Activated gamma-delta T cell treated with anti-CD3 and anti-CD28 coated beads, Interleukin-2, amount 50 U/mL, for 16 hours (primary cell): ENCODE results near the gene MYLK.

Source experiments
- DNase-seq: peaks from one replicate; pipeline ENCODE4 v3.0.0-alpha.2; 2020; ENCODE audit warnings: low read depth

Gene MYLK

DNA sequence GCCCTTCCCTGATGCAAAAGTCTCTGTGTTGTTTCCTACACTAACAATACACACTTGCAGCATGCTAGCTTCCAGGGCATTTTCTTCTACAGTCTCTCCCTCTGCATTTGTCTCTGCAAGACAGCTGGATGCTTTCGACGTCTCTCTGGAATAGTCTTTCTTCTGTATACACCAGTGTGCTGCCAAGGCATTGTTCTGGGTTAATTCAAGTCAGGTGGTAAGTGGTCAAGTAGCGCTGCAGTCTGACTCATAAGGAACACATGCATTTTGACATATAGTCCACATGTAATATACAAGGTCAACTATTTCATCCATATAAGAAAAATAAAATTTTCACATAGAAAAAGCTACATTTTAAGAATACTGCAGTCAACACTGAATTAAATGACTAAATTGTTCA lies 92.7 kb downstream of the MYLK start:
- DNase-seq: no peak

DNA sequence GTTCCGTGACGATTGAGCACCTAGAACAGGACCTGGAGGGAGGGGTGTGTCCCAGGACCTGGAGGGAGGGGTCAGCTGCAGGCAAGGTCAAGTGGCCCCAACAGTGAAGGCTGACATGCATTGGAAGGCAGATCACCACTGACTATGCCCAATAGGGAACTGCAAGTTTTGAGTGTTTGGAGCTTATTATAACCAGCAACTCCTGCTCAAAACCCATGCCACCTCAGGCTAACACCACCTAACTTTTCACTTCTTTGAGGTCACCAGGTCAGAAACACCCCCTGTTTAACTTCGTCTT lies 93.1 kb downstream of the MYLK start:
- DNase-seq: no peak

- no peak for DNase-seq
These were observed 93.7 kb downstream of the MYLK start for GRCh38 chr3:123790254-123791072.

DNA sequence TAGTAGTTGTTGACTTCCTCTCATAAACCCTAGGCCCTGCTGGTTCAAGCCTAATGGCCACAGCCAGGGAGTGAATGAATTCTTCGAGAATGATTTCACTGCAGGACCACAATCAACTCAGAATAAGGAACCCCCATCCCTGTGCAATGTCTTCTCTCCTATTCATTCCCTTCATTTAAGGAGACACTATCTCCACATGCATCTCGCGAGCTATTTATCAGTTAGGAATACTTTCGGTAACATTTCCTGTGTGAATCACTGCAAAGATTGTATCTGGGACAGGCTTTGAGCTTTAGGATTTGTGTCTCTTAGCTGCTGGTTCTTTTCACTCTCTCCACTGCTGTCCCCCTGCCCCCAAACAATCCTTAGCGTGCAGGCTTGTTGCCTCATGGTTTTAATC lies 94.4 kb downstream of the MYLK start:
- no peak for DNase-seq

DNA sequence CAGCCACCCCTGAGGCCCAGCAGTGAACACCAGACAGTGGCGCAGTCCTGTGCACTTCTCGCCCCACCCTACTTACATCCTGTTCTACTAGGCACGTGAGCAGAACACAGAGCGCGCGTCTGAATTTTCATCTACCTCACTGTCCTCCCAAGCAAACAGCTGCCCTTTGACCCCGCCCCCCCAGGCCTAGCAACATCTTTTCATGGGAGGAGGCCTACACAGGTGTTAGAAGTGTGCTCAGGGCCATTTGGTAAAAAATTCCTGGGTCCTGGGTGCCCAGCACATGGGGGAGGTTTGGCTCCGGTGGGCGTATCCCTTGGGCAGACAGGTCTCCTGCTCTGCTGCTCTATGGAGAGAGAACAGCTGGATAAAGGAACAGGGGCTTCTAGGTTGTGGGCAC lies 95.0 kb downstream of the MYLK start:
- DNase-seq: no peak

DNA sequence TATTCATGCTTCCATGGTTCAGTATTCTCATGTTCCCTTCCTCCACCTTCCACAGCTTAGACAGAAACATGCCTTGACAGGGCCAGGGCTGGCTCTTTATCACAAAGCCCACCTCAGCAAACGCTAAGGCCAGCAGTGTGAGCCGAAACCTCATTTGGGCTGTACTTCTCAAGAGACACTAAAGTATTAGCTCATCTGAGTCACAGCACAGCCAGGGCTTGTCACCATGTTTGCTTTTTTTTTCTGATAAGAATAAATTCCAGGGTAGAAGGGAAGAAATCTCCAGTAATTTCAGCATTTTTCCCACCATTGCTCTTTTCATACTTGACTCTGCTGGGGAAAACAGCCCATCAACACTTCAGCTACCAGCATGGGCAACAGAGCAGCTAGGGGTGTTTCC lies 95.4 kb downstream of the MYLK start:
- no peak for DNase-seq

DNA sequence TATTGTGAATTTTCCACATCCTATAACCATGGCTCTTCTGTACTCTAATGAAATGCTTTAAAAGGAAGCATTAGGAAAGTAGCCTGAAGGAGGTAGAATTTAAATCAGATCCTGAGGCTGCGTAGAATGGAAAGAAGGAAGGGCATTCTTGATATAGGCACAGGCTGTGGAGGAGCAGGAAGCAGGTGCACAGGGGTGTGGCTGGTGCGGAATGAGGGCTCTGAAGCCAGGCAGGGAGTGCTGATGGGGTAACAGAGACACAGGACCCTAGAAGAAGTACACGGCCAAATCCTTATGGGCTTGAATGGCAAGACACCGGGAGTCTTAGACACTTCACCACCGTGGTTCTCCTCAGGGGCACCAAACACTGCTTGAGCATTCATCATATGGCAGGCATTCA lies 97.0 kb downstream of the MYLK start:
- no peak for DNase-seq

- no peak for DNase-seq
These were observed 98.5 kb downstream of the MYLK start for GRCh38 chr3:123785602-123786001.

DNA sequence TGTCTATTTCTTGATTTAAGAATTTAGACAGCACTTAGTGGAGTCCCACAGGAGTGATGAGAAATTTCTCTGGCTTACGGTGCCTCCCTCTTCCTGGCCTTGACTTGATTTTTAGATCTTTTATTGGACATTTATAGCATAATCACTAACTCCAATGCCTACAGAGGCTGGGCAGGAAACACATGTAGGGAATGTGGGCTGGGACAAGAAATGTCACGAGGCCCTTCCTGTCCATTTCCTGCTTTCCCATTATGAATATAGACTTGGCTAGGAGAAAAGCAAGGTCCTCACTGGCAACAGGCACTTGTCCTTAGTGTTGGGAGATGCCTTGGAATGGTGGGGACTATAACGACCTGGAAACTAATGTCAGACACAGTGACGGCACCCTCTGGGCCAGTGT lies 100.3 kb downstream of the MYLK start:
- DNase-seq: no peak

DNA sequence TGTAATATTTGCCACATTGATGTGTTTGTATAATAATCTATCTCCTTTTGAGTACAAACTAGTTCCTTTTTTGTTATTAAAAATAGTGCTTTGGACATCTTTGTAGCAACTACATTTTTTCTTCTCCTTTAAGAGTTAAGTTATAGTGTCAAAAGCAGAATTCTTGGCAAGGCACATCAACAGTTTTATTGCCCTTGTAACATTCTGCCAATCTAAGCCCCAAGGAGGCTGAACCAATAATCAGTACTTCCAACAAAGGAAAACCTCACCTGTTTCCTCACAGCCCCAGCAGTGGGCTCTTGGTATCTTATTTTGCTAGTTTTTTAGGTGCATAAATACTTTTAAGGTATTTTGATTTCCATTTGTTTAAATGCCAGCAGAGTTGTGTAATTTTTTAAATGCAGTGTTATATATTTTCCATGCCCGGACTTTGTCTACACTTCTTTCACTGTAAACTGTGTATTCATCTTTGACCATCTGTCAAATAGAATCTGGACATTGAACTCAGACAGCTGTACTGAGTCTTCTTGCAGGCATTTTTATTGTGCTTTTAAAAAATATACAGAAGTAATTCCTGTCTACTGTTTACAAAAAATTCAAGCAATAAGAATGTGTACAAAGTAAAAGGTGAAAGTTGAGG lies 101.0 kb downstream of the MYLK start:
- no peak for DNase-seq

GRCh38 chr3:123782488-123782887 lies 101.6 kb downstream of the MYLK start:
- no peak for DNase-seq

DNA sequence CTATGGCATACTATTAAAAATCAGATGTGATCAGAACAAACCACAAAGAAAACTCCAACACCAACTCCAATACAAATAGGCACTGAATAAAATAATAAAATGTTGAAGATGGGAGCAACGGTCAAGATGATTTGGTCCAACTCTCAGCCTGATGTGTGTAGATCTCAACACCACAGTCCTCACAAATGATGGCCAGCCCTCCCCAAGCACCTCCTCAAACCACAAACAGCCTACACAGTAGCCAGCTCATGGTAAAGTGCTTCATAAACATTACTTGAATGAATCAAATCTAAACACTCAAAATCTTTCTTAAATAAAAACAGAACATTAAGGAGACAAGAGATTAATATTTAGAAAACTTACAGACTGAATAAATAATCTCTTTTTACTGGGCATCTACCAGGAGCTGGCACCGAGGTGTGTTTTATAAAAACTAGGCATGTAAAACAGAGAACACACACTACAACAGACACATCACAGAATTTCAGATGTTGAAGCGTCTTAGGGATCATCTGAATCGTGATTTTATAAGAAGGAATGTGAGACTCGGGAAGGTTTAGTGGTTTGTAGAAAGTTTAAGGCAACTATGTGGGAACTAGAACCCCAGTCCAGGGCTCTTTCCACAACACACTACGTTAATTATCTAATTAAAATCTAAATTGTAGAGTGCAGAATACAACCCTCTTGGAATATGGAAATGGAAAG lies 102.4 kb downstream of the MYLK start:
- no peak for DNase-seq

GRCh38 chr3:123781138-123781537 lies 103.0 kb downstream of the MYLK start:
- no peak for DNase-seq

GRCh38 chr3:123780656-123781055 lies 103.5 kb downstream of the MYLK start:
- no peak for DNase-seq

- no peak for DNase-seq
These were observed 104.4 kb downstream of the MYLK start for GRCh38 chr3:123779655-123780231.

DNA sequence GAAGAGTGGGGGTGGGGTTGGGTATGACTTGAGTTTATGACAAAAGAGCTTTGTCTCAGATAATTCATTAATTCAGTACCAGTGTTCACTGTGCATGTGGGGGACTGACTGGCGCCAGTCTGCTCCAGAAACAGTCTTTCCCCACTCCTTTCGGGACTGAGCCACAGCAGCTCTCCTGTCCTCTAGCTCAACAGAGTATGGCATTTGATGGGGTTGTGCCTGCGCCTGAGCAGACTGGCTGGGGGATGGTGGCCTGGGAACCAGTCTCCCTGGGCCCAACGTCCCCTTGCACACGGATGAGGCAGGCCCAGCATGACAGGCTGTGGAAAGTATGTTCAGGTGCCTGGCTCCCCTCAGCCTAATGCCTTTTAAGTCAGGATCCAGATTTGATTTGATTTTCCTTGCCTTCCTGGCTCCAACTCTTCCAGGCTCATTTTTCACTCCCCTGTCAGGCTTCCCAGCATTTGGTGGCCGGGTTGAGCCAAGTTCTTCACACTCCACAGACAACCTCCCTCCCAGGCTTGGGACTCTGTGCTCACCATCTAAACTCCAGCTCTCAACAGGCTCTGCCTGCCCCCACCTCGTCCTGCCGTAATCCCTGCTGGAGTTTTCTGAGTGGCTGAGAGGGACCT lies 105.0 kb downstream of the MYLK start:
- DNase-seq: no peak

DNA sequence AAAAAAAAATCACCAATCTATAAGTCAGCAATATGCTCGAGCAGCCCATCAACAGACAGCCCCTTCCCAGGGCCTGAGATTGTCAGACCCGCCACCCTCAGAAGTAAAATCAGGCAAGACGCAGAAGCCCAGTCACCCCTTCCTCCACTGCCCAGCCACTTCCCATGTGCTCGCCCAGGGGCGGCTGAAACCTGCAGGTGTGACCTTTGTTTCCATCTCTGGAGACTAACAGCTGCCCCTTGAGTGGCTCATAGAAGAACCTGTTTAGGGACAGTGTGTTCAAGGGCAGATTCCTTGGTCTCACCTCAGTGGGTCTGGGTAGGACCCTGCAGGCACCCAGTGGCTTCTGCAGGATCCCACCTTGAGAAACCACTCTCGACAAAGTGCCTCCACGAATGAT lies 105.6 kb downstream of the MYLK start:
- DNase-seq: no peak

GRCh38 chr3:123776071-123776782 lies 107.9 kb downstream of the MYLK start:
- DNase-seq: no peak

DNA sequence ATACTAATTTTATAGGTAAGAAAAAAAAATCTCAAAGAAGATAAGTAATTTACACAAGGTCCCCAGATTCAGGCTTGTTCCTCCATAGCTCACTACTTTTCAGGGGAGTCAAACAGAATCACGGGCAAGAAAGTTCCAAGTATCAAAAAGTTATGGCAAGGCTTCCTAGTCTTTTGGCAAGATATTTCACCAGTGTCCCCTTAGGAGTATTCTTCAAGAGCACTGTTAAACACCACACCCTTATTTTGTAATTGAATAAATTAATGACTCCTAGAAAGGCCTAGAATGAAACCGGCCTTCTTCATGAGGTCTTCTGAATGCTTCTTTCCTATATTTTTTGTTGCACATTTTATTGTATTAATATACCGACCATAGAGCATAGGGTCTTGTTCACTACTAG lies 109.7 kb downstream of the MYLK start:
- no peak for DNase-seq

- DNase-seq: no peak
These were observed 110.3 kb downstream of the MYLK start for GRCh38 chr3:123773681-123774431.

DNA sequence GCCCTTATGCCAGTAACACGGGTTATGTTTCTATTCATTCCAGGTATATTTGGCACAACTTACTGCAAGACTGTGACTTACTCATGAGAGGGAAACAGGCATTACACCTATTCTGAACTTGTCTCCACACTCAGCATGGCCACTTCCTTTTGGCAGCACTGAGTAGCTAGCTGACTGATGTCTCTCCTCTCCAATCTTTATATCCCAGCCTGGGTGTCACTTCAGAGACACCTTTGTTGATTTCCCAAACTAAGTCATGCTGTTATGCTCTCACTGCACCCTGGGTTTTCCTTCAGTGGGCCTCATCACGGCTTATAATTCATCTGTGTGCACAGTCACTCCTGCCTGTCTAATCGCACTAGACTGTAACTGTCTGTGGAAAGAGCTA lies 114.8 kb downstream of the MYLK start:
- no peak for DNase-seq
